Measurements from ENCODE around the gene GRIN3B.
"Not testable (repeated sequence)": the region's sequence is repeated elsewhere in the genome, so short reads cannot be mapped to it uniquely, and the experiment has no call there.

Gene GRIN3B, protein sequence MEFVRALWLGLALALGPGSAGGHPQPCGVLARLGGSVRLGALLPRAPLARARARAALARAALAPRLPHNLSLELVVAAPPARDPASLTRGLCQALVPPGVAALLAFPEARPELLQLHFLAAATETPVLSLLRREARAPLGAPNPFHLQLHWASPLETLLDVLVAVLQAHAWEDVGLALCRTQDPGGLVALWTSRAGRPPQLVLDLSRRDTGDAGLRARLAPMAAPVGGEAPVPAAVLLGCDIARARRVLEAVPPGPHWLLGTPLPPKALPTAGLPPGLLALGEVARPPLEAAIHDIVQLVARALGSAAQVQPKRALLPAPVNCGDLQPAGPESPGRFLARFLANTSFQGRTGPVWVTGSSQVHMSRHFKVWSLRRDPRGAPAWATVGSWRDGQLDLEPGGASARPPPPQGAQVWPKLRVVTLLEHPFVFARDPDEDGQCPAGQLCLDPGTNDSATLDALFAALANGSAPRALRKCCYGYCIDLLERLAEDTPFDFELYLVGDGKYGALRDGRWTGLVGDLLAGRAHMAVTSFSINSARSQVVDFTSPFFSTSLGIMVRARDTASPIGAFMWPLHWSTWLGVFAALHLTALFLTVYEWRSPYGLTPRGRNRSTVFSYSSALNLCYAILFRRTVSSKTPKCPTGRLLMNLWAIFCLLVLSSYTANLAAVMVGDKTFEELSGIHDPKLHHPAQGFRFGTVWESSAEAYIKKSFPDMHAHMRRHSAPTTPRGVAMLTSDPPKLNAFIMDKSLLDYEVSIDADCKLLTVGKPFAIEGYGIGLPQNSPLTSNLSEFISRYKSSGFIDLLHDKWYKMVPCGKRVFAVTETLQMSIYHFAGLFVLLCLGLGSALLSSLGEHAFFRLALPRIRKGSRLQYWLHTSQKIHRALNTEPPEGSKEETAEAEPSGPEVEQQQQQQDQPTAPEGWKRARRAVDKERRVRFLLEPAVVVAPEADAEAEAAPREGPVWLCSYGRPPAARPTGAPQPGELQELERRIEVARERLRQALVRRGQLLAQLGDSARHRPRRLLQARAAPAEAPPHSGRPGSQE

GRCh38 chr19:1000095-1000494 lies at the start of gene GRIN3B:
GRIN3B (plus strand) TSS chr19:1000419; CDS start chr19:1000438, 19 bp downstream.
- peak; percentile 72 for DNase-seq

GRCh38 chr19:952049-952679 lies 48.1 kb upstream of the GRIN3B start:
- no peak for DNase-seq

DNA sequence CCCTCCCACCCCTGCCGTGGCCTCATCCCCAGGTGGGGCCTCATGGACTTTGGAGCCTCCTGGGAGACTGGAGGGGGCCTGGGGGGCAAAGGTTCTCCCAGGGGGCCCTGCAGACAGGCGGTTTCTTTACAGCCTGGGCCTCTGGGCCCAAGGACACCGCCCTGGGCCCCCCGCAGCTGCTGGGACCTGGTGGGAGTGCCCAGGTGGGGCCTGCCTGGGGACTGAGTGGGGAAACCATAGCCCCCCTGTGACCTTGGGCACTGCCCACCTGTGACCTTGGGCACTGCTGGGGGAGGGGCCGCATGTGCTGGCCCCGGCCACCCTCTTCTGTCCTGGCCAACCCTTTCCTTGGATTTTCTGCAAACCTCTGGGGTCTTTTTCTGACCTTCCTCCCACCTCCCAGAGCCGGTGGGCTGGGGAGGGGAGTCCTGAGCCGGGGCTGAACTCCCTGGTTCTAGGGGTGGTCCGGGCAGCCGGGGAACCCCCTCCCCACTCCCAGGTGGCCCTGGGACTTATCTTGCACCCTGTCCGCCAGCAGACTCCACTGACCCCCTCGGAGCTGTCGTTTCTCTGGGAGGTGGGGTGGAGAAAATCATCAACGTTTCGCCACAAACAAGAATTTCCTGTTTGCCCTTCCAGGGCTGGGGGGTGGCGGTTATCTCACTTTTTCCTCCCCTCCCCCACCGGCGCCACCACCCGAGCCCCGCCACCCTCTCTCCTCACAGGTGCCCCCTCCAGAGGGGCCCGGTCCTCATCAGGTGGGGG lies 47.4 kb upstream of the GRIN3B start:
- DNase-seq = no peak

GRCh38 chr19:953445-954271 lies 46.6 kb upstream of the GRIN3B start:
- DNase-seq = peak; percentile 69

GRCh38 chr19:954272-954671 lies 45.9 kb upstream of the GRIN3B start:
- DNase-seq = no peak

GRCh38 chr19:954672-955494 lies 45.3 kb upstream of the GRIN3B start:
- DNase-seq = peak; percentile 77

- DNase-seq = peak; percentile 82
These were observed 44.1 kb upstream of the GRIN3B start for GRCh38 chr19:955803-956765.

DNA sequence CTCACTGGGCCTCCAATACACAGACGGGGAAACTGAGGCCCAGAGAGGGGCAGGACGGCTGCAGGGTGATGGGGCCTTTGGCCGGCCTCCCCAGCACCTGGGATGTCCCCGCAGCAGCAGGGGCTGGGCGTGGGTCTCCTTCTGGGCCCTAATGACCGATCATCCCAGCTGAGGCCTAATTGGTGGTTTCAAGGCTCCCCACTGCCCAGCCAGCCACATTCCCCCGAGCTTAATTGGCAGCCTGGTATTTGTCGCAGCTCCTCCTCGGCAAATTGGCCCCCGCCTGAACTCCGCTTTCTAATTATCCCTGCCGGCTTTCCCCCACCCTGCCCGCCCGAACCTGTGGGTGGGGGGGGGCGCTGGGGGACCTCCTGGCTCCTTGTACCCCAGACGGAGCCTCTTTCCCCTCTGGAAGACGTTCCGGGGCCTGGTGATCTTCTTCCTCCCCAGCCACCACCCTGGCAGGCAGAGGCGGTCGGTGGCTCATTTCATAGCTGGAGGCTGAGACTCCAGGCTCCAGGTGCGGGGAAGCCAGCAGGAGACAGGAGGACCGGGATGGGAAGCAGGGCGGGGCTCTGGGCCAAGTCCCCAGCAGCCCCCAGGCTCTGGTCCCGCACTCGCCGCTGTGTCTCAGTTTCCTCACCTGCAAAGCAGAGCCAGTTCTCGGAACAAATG lies 43.3 kb upstream of the GRIN3B start:
- DNase-seq = peak; percentile 96

DNA sequence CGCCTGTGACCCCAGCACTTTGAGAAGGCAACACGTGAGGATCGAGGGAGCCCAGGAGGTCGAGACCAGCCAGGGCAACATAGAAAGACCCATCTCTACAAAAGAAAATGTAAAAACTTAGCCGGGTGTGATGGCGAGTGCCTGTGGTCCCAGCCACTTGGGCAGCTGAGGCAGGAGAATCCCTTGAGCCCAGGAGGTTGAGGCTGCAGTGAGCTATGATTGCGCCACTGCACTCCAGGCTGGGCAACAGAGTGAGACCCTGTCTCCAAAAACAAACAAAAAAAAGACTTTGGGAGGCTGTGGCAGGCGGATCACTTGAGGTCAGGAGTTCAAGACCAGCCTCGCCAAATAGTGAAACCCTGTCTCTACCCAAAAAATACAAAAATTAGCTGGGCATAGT lies 42.6 kb upstream of the GRIN3B start:
- DNase-seq = not testable (repeated sequence)

DNA sequence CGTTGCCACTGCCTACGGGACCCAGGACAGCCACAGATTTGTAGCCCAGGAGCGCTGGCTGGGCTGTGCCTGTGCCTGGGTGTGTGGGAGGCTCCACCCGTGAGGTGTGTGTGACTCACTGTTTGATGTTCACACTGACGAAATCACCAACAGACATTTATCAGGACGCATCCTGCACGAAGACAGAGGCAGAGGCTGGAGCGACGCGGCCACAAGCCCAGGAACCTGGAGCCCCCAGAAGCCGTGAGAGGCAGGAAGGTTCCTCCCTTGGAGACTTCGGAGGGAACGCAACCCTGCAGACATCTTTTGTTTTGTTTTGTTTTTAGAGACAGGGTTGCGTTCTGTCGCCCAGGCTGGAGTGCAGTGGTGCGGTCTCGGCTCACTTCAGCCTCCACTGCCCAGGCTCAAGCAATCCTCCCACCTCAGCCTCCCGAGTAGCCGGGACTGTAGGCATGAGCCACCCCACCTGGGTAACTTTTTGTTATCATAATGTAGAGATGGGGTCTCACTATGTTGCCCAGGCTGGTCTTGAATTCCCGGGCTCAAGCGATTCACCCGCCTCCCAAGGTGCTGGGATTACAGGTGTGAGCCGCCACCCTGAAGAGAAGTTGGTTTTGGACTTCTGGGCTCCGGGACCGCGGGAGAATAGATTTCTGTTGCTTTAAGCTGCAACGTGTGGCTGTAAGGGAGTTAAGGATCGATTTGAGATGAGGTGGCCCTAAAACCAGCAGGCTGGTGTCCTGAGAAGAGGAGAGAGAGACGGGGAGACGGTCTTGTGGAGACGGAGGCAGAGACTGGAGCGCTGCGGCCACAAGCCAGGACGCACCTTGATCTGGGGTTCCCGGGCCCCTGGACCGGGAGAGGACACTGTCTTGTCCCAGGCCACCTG lies 41.0 kb upstream of the GRIN3B start:
- DNase-seq = no peak

- DNase-seq = no peak
These were observed 40.2 kb upstream of the GRIN3B start for GRCh38 chr19:960020-960419.

- no peak for DNase-seq
These were observed 39.6 kb upstream of the GRIN3B start for GRCh38 chr19:960601-960938.

DNA sequence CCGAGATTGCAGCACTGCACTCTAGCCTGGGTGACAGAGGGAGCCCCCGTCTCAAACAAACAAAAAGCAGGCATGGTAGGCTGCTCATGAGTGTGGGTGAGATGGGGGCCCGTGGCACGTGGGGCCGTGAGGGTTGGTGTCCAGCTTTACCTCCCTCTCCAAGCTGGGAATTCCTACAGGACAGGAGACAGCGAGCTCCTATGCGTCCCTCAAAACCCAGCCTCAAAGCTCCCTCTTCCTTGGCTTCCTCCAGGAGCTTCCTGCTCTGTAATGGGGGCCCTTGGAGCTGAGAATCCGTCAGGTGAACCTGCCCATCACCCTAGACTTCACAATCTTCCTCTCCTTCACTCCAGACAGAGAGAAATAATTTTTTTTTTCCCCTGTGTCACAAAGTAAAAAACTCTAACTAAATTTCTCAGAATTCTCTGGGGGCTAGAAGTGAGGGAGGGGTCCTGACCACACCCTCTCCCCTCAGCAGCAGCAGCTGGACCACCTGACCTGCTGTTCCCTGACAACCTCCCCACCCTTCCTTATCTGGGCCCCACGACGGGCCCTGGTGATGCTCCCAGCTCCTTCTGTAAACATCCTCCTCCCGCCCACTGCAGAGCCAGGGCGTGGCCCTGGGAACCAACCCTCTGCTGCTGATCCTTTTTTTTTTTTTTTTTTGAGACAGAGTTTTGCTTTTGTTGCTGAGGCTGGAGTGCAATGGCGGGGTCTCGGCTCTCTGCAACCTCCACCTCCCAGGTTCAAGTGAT lies 38.2 kb upstream of the GRIN3B start:
- DNase-seq = no peak

DNA sequence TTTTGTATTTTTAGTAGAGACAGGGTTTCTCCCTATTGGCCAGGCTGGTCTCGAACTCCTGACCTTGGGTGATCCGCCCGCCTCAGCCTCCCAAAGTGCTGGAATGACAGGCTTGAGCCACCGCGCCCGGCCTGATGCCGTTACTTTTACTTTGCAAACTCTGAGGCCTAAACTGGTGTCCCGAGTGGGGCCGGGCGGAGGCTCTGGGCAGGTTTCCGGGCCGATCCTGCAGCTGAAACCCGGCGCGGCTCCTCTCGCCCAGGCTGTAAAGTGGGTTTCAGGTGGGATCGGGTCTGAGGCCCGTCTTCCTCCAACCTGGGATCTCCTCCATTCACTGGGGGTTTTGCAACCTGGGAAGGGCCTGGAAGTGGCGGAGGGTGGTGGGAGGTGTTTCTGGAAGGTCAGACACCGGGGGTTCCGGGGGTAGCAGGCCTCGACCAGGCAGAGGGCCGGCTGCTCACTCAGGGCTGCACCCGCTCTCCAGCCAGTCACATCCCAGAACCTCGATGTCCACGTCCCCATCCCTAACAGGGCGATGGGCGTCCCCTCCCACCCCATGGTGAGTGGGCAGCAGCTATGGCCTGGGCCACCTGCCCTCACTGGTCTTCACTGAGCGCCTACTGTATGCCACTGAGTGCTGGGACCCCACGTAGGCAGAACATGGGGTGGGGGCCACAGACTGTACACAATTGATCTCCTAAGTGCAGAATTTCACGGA lies 37.4 kb upstream of the GRIN3B start:
- no peak for DNase-seq

- DNase-seq = no peak
These were observed 36.7 kb upstream of the GRIN3B start for GRCh38 chr19:963486-963951.

DNA sequence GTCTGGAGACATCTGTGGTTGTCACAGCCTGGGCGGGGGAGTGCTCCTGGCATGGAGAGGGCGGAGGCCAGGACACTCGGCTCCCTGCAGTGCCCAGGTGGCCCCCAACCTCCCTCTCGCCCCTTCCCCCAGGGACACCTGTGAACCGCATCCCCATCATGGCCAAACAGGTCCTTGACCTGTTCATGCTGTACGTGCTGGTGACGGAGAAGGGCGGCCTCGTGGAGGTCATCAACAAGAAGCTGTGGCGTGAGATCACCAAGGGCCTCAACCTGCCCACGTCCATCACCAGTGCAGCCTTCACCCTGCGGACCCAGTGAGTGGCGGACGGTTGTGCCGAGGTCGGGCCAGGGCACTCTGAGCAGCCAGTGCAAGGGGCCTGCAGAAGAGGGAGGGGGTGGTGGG lies 36.1 kb upstream of the GRIN3B start:
- no peak for DNase-seq
